DND-41 (cell line): ENCODE results near the gene PPP4C.

Experiments used
- ATAC-seq: fragments of 200-7000 bp; cut with Tn5 transposase; 3 replicates; pipeline ENCODE4 v1.9.1; 2021; ENCODE audit warnings: low read depth; ENCODE audit not compliant: insufficient read depth
- DNase-seq: peaks from one replicate; pipeline ENCODE4 v3.0.0-alpha.2; 2020
- H2AFZ ChIP-seq: 2 replicates; pipeline ENCODE4 v1.6.0; 2012; ENCODE audit warnings: low read depth, low read length
- H3K27ac ChIP-seq: 2 replicates; pipeline ENCODE4 v1.5.1; 2012; ENCODE audit warnings: low read length, inconsistent platforms
- H3K27me3 ChIP-seq: fragments of 200-600 bp; sonication (generic); 2 replicates; pipeline ENCODE4 v1.6.0; 2012; ENCODE audit warnings: low read length, mild to moderate bottlenecking, inconsistent platforms; ENCODE audit not compliant: insufficient read depth, poor library complexity
- H3K36me3 ChIP-seq: 2 replicates; pipeline ENCODE4 v1.5.1; 2012; ENCODE audit warnings: low read length, inconsistent platforms; ENCODE audit not compliant: insufficient read depth
- H3K4me1 ChIP-seq: 2 replicates; pipeline ENCODE4 v1.5.1; 2012; ENCODE audit warnings: mild to moderate bottlenecking, low read length; ENCODE audit not compliant: insufficient read depth
- H3K4me2 ChIP-seq: 2 replicates; pipeline ENCODE4 v1.6.0; 2012; ENCODE audit warnings: mild to moderate bottlenecking, moderate library complexity, low read length, inconsistent platforms; ENCODE audit not compliant: insufficient read depth
- H3K4me3 ChIP-seq, 2 experiments: fragments of 200-600 bp in 1 of 2; shearing (Covaris generic) in 1 of 2; 2 replicates each; pipeline ENCODE4 v1.5.1; 2012 to 2016; ENCODE audit warnings: inconsistent platforms in 2 of 2, low read length in 2 of 2, mild to moderate bottlenecking in 2 of 2, low read depth in 1 of 2, moderate library complexity in 1 of 2
- H3K79me2 ChIP-seq: 2 replicates; pipeline ENCODE4 v1.6.0; 2012; ENCODE audit warnings: low read length, inconsistent platforms; ENCODE audit not compliant: insufficient read depth
- H3K9ac ChIP-seq: 2 replicates; pipeline ENCODE4 v1.6.0; 2012; ENCODE audit warnings: low read depth, mild to moderate bottlenecking, inconsistent platforms, low read length, moderate library complexity
- H3K9me3 ChIP-seq: 2 replicates; pipeline ENCODE4 v1.5.1; 2012; ENCODE audit warnings: low read length, moderate library complexity, mild to moderate bottlenecking, inconsistent platforms; ENCODE audit not compliant: insufficient read depth, severe bottlenecking
- H4K20me1 ChIP-seq: 2 replicates; pipeline ENCODE4 v1.6.0; 2012; ENCODE audit warnings: low read length; ENCODE audit not compliant: insufficient read depth
- CTCF ChIP-seq: IDR thresholded peaks from 2 replicates; pipeline ENCODE4 v1.5.1; 2012; ENCODE audit warnings: borderline replicate concordance, low read length, moderate library complexity, mild to moderate bottlenecking; ENCODE audit not compliant: poor library complexity, severe bottlenecking; ENCODE audit errors: extremely low read depth
- EZH2 ChIP-seq: IDR thresholded peaks from 3 replicates; pipeline ENCODE4 v1.6.1; 2012; ENCODE audit warnings: borderline replicate concordance, low read depth, mild to moderate bottlenecking, moderate library complexity, low read length, inconsistent platforms; ENCODE audit not compliant: severe bottlenecking

The PPP4C gene

GRCh38 chr16:30065102-30065942 lies 10.5 kb upstream of the PPP4C start, which contains the start of gene ALDOA:
TSS of gene ALDOA (plus strand) at chr16:30065760. CDS start at chr16:30066898, 1,138 bp downstream.
- peak; percentile 84 for ATAC-seq
- H2AFZ ChIP-seq, result peak within 1 kb of the TSS; percentile 92

GRCh38 chr16:30065943-30066760 lies 9.6 kb upstream of the PPP4C start:
- H4K20me1 ChIP-seq, result peaks cover 47% of the 10 kb centered on the region
- DNase-seq (no peak), ATAC-seq (0 out of 3 replicates have a peak, but pooled peaks have one; percentile 1)
- TF ChIP-seq EZH2 (no peak), CTCF (peak; percentile 3)
- peaks cover 56% of the 10 kb centered on the region for H3K36me3 ChIP-seq
- H3K9ac ChIP-seq, result peak overlapping the region; percentile 94
- H3K27me3 ChIP-seq, result no peaks in the 10 kb centered on the region
- peaks cover 49% of the 10 kb centered on the region for H3K4me1 ChIP-seq
- peak overlapping the region; percentile 93 for H3K4me2 ChIP-seq
- peaks cover 66% of the 10 kb centered on the region for H3K79me2 ChIP-seq
- peak overlapping the region; percentile 83 to 89 for H3K4me3 ChIP-seq
- H2AFZ ChIP-seq, result no peak overlapping the region
- no peaks in the 10 kb centered on the region for H3K9me3 ChIP-seq
- peak overlapping the region; percentile 83 for H3K27ac ChIP-seq

More at GRCh38 chr16:30065102-30065942, 10.5 kb upstream of the PPP4C start, which contains the start of gene ALDOA:
- H3K4me1 ChIP-seq, result peaks cover 49% of the 10 kb centered on the region
- peak within 1 kb of the TSS; percentile 93 for H3K4me2 ChIP-seq
- H3K4me3 ChIP-seq, result peak within 1 kb of the TSS; percentile 83 to 89
- H3K9me3 ChIP-seq, result no peaks in the 10 kb centered on the region
- H3K9ac ChIP-seq, result peak within 1 kb of the TSS; percentile 94
- no peaks in the 10 kb centered on the region for H3K27me3 ChIP-seq
- H3K36me3 ChIP-seq, result peaks cover 47% of the 10 kb centered on the region
- DNase-seq, result peak; percentile 98
- TF ChIP-seq EZH2 (no peak), CTCF (no peak)
- peaks cover 44% of the 10 kb centered on the region for H4K20me1 ChIP-seq
- peaks cover 66% of the 10 kb centered on the region for H3K79me2 ChIP-seq
- H3K27ac ChIP-seq, result peak within 1 kb of the TSS; percentile 99

- Histone ChIP-seq H3K9me3 (no peaks in the 10 kb centered on the region), H3K4me2 (peak overlapping the region; percentile 93), H4K20me1 (peaks cover 47% of the 10 kb centered on the region), H3K9ac (peak overlapping the region; percentile 94), H2AFZ (no peak overlapping the region), H3K4me3 (peak overlapping the region; percentile 83 to 89), H3K4me1 (peaks cover 49% of the 10 kb centered on the region), H3K79me2 (peaks cover 66% of the 10 kb centered on the region), H3K36me3 (peaks cover 64% of the 10 kb centered on the region), H3K27ac (peak overlapping the region; percentile 83), H3K27me3 (no peaks in the 10 kb centered on the region)
- TF ChIP-seq EZH2, result no peak
- no peak for TF ChIP-seq CTCF
- DNase-seq (no peak), ATAC-seq (no peak)
Measured at GRCh38 chr16:30066761-30067583, 8.8 kb upstream of the PPP4C start.
